Measurements from ENCODE around the gene TPSG1. TPM values are rescaled to one million over a fixed set of nuclear protein-coding genes. Genes with fewer than 3 reads are reported as not detected.

Gene TPSG1
- total RNA-seq, 1 experiment from 2014 or later, result not detected

- Histone ChIP-seq H3K4me3 (replicated peaks in 1 of 2; ENCODE audit: low read depth in 1 of 2, low read length in 2 of 2) (no peak overlapping the region), H3K27ac (ENCODE audit: low read depth, low read length) (peak overlapping the region; percentile 49), H3K4me2 (ENCODE audit: low read length) (peak overlapping the region; percentile 59), H3K9ac (ENCODE audit: low read length) (no peak overlapping the region), H2AFZ (ENCODE audit: low read depth, low read length, poor library complexity, severe bottlenecking) (no peak overlapping the region), H3K36me3 (ENCODE audit: control insufficient read depth in 1 of 2, insufficient read depth in 2 of 2, low read length in 2 of 2) (no peaks in the 10 kb centered on the region), H4K20me1 (ENCODE audit: insufficient read depth) (no peaks in the 10 kb centered on the region), H3K9me3 (ENCODE audit: control insufficient read depth in 1 of 2, insufficient read depth in 1 of 2, low read depth in 1 of 2, low read length in 2 of 2) (no peaks in the 10 kb centered on the region), H3K9me2 (ENCODE audit: insufficient read depth) (no peaks in the 10 kb centered on the region), H3K27me3 (ENCODE audit: insufficient read depth, low read length) (no peaks in the 10 kb centered on the region), H3K4me1 (ENCODE audit: control insufficient read depth in 1 of 2, insufficient read depth in 2 of 2, low read length in 2 of 2) (peaks cover 18 to 20% of the 10 kb centered on the region in 2 experiments), H3K79me2 (ENCODE audit: insufficient read depth, low read length) (no peaks in the 10 kb centered on the region)
- intact Hi-C loops (cut with micrococcal nuclease), result no loop called here
- ATAC-seq (peak; percentile 13), DNase-seq (ENCODE audit: low read depth, low spot score) (no peak)
- no TSS peak for BruUV-seq (replicated peaks)
- RAD21 ChIA-PET (ENCODE audit: low non-redundant PET in 1 of 2, low total read pairs in 2 of 2, uncharacterized antibody in 2 of 2, unreplicated experiment in 2 of 2), result no interaction called here
- POLR2A ChIA-PET, result no interaction called here
- TF ChIP-seq EZH2phosphoT487 (IDR thresholded peaks at IDR 0.05; ENCODE audit: borderline replicate concordance) (no peak), ZFX (IDR thresholded peaks at IDR 0.05) (no peak), JUND (IDR thresholded peaks at IDR 0.05) (no peak), EZH2 (IDR thresholded peaks at IDR 0.05) (no peak), ZBTB33 (IDR thresholded peaks at IDR 0.05; ENCODE audit: extremely low read depth, insufficient replicate concordance, low read length) (no peak), CBX3 (IDR thresholded peaks at IDR 0.05; ENCODE audit: low read depth) (no peak)
- CTCF ChIA-PET, result no interaction called here
Measured at GRCh38 chr16:1173788-1174451, 51.1 kb downstream of the TPSG1 start.

GRCh38 chr16:1172651-1173050 lies 52.4 kb downstream of the TPSG1 start:
- H3K79me2 ChIP-seq (ENCODE audit: insufficient read depth, low read length), result no peaks in the 10 kb centered on the region
- no peak overlapping the region for H2AFZ ChIP-seq (ENCODE audit: low read depth, low read length, poor library complexity, severe bottlenecking)
- peaks cover 18 to 20% of the 10 kb centered on the region in 2 experiments for H3K4me1 ChIP-seq (ENCODE audit: control insufficient read depth in 1 of 2, insufficient read depth in 2 of 2, low read length in 2 of 2)
- ChIA-PET CTCF (no interaction called here), POLR2A (interaction anchor here (0.7 kb wide), 1 partner anchor 1999 kb away, joined by 4 read pairs; no protein-coding TSS in a partner anchor), RAD21 (ENCODE audit: low non-redundant PET in 1 of 2, low total read pairs in 2 of 2, uncharacterized antibody in 2 of 2, unreplicated experiment in 2 of 2) (no interaction called here)
- no peaks in the 10 kb centered on the region for H4K20me1 ChIP-seq (ENCODE audit: insufficient read depth)
- no peak overlapping the region for H3K9ac ChIP-seq (ENCODE audit: low read length)
- H3K4me3 ChIP-seq (replicated peaks in 1 of 2; ENCODE audit: low read depth in 1 of 2, low read length in 2 of 2), result no peak overlapping the region
- no peak overlapping the region for H3K4me2 ChIP-seq (ENCODE audit: low read length)
- H3K36me3 ChIP-seq (ENCODE audit: control insufficient read depth in 1 of 2, insufficient read depth in 2 of 2, low read length in 2 of 2), result no peaks in the 10 kb centered on the region
- H3K27ac ChIP-seq (ENCODE audit: low read depth, low read length), result no peak overlapping the region
- ATAC-seq, result no peak
- H3K9me3 ChIP-seq (ENCODE audit: control insufficient read depth in 1 of 2, insufficient read depth in 1 of 2, low read depth in 1 of 2, low read length in 2 of 2), result no peaks in the 10 kb centered on the region
- no peak for DNase-seq (ENCODE audit: low read depth, low spot score)
- H3K27me3 ChIP-seq (ENCODE audit: insufficient read depth, low read length), result no peaks in the 10 kb centered on the region
- H3K9me2 ChIP-seq (ENCODE audit: insufficient read depth), result no peaks in the 10 kb centered on the region
- intact Hi-C loops (cut with micrococcal nuclease), result no loop called here
- no TSS peak for BruUV-seq (replicated peaks)
- TF ChIP-seq CTCF (IDR thresholded peaks at IDR 0.05 in 2 of 3, conservative IDR thresholded peaks at IDR 0.05 in 1 of 3; ENCODE audit: borderline replicate concordance in 1 of 3, insufficient read depth in 1 of 3, low read depth in 2 of 3, low read length in 2 of 3), result no peak
- no peak for TF ChIP-seq ZFX (IDR thresholded peaks at IDR 0.05)
- no peak for TF ChIP-seq YY1 (IDR thresholded peaks at IDR 0.05; ENCODE audit: extremely low read depth, insufficient replicate concordance, low read depth, low read length)
- no peak for TF ChIP-seq ZBTB33 (IDR thresholded peaks at IDR 0.05; ENCODE audit: extremely low read depth, insufficient replicate concordance, low read length)
